Raji (cell line): ENCODE measurements around the gene PIM1.

Experiments used
- POLR2A ChIP-seq: IDR thresholded peaks from 2 replicates; pipeline ENCODE4 v1.6.1; 2011; ENCODE audit warnings: low read depth, low read length, control low read depth; ENCODE audit not compliant: insufficient read depth

Gene PIM1

GRCh38 chr6:37134396-37135191 is 35.4 kb upstream of the PIM1 start:
- no peak for TF ChIP-seq POLR2A

GRCh38 chr6:37135835-37136694 is 33.9 kb upstream of the PIM1 start:
- TF ChIP-seq POLR2A = no peak

- TF ChIP-seq POLR2A = no peak
Observed at GRCh38 chr6:37136821-37137200, 33.1 kb upstream of the PIM1 start.

GRCh38 chr6:37137201-37138090 is 32.5 kb upstream of the PIM1 start:
- TF ChIP-seq POLR2A = no peak

GRCh38 chr6:37138856-37139229 is 31.1 kb upstream of the PIM1 start:
- no peak for TF ChIP-seq POLR2A

- no peak for TF ChIP-seq POLR2A
Observed at GRCh38 chr6:37139230-37139962, 30.6 kb upstream of the PIM1 start.

- TF ChIP-seq POLR2A = no peak
Observed at GRCh38 chr6:37140145-37140544, 29.8 kb upstream of the PIM1 start.

- TF ChIP-seq POLR2A = no peak
Observed at GRCh38 chr6:37141281-37142049, 28.5 kb upstream of the PIM1 start.

- TF ChIP-seq POLR2A = no peak
Observed at GRCh38 chr6:37142050-37142614, 27.8 kb upstream of the PIM1 start.

GRCh38 chr6:37143585-37143984 is 26.4 kb upstream of the PIM1 start:
- no peak for TF ChIP-seq POLR2A

- TF ChIP-seq POLR2A = no peak
Observed at GRCh38 chr6:37145443-37145842, 24.5 kb upstream of the PIM1 start.

- TF ChIP-seq POLR2A = no peak
Observed at GRCh38 chr6:37146735-37147157, 23.2 kb upstream of the PIM1 start.

GRCh38 chr6:37149745-37150144 is 20.2 kb upstream of the PIM1 start:
- TF ChIP-seq POLR2A = no peak

GRCh38 chr6:37150314-37150713 is 19.6 kb upstream of the PIM1 start:
- TF ChIP-seq POLR2A = no peak
